ENCODE results near the gene NCMAP.

- no peak for TF ChIP-seq CTCF (IDR thresholded peaks at IDR 0.05)
- no peak for TF ChIP-seq EZH2 (IDR thresholded peaks at IDR 0.05)
- TF ChIP-seq EZH2phosphoT487 (IDR thresholded peaks at IDR 0.05): no peak
These were observed 63.5 kb downstream of the NCMAP start for GRCh38 chr1:24619376-24619775.
